Measurements from ENCODE around the gene GIPR. TPM values are rescaled to one million over a fixed set of nuclear protein-coding genes. Genes with fewer than 3 reads are reported as not detected.
A peak's percentile ranks its signal among the peaks of the same experiment; 100 is the strongest.

Gene GIPR
- total RNA-seq, 6 donors from 2014 or later = 2.9 to 17.8 (median 6.0) TPM

DNA sequence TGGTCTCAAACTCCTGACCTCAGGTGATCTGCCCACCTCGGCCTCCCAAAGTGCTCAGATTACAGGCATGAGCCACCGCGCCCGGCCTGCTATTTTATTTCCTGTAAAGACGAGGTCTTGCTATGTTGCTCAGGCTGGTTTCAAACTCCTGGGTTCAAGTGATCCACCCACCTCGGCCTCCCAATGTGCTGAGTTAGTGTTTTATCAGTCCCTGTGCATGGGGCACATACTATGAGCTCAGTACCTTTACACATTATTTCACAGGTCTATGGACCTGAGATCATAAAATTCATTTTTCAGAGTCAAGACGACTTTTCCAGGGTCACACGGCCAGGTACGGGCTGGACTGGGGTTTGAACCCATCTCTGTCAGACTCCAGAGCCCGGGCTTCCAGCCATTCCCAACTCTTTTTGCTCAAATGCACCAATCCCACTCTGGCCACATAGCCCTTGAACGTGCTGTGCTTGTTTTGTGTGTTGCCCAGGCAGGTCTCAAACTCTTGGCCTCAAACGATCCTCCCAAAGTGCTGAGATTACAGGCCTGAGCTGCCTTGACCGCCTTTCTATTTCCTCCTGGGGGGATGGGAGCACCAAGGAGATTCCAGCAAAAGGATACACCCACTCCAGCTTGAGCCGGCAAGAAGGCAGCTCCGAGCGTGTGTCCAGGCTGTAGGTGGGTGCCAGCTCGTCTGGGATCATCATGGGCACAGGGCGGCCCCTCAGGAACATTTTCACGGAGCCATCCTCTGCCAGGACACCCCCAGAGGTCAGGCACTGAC lies 29.9 kb upstream of the GIPR start:
- Histone ChIP-seq H3K4me1 (peaks cover 34 to 48% (median 41%) of the 10 kb centered on the region in 4 donors), H3K27ac (peak overlapping the region in 2 of 4 donors; percentile 81 to 82)
- DNase-seq = peak in 1 of 2 donors; percentile 40

DNA sequence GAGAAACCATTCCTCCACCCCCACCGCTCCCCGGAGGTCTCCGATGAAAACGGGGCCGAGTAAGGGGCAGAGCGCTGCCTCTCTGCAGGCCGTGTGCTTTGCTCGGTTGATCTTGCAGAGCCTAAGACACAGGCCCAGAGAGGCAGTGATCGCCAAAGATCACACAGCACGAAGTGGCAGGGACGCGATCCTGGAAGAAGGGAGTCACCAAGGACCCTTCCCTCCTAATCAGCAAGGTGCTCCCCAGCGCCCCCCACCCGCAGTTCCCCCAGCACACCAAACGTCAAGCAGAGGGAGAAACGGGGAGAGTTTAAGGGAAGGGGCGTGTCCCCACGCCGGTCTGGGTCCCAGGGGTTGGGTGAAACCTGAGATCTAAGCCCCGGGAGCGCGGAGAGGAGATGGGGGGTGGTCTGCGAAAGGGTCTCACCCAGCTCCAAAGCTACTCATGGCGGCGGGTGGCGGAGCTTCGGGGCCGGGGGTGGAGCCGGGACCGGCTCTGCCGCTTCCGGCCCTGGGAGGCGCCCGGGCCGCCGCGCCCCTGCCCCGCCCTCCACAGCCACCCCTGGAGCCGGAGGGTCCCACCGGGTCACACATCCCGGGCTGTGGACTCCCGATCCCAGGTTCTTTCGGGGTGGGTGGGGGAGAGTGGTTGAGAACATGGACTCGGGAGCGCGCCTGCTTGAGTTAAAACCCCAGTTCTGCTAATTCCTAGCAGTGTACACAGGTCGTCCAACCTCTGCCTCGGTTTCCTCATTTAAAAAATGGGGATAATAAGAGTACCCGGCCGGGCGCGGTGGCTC lies 28.9 kb upstream of the GIPR start, which contains the start of gene EML2:
Gene EML2 (minus strand): TSS at position 468 of the 800 bp plus-strand sequence. CDS start 21 bp downstream, at position 447.
- no peaks in the 10 kb centered on the region for H3K36me3 ChIP-seq
- H3K27ac ChIP-seq = peak within 1 kb of the TSS; percentile 25 to 82 (median 65)
- peak in 1 of 2 donors; percentile 33 for TF ChIP-seq POLR2AphosphoS5 (IDR thresholded peaks at IDR 0.05)
- no peak for TF ChIP-seq EP300 (IDR thresholded peaks at IDR 0.05)
- peak in 1 of 4 donors; percentile 36 for TF ChIP-seq POLR2A (IDR thresholded peaks at IDR 0.05)
- TF ChIP-seq, protein P1, sequence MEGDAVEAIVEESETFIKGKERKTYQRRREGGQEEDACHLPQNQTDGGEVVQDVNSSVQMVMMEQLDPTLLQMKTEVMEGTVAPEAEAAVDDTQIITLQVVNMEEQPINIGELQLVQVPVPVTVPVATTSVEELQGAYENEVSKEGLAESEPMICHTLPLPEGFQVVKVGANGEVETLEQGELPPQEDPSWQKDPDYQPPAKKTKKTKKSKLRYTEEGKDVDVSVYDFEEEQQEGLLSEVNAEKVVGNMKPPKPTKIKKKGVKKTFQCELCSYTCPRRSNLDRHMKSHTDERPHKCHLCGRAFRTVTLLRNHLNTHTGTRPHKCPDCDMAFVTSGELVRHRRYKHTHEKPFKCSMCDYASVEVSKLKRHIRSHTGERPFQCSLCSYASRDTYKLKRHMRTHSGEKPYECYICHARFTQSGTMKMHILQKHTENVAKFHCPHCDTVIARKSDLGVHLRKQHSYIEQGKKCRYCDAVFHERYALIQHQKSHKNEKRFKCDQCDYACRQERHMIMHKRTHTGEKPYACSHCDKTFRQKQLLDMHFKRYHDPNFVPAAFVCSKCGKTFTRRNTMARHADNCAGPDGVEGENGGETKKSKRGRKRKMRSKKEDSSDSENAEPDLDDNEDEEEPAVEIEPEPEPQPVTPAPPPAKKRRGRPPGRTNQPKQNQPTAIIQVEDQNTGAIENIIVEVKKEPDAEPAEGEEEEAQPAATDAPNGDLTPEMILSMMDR (IDR thresholded peaks at IDR 0.05) = peak in 1 of 6 experiments; percentile 20
- H3K4me1 ChIP-seq = peaks cover 40 to 54% (median 43%) of the 10 kb centered on the region in 4 donors
- WGBS, 2 donors = 8 to 12% methylated on average over 18 to 30 of the region's 52 CpGs
- DNase-seq (peak; percentile 72 to 91), ATAC-seq (ENCODE audit: low FRiP score in 2 of 2) (peak in 1 of 2 donors; percentile 63)
- H3K4me3 ChIP-seq = peak within 1 kb of the TSS; percentile 67 to 78 (median 72)
- no peaks in the 10 kb centered on the region for H3K27me3 ChIP-seq
- H3K9me3 ChIP-seq = no peaks in the 10 kb centered on the region

More for the DNA sequence above, 29.9 kb upstream of the GIPR start:
- ATAC-seq (ENCODE audit: low FRiP score in 2 of 2) = no peak
- peak overlapping the region in 3 of 4 donors; percentile 67 to 78 (median 69) for H3K4me3 ChIP-seq
- H3K9me3 ChIP-seq = no peaks in the 10 kb centered on the region
- no peaks in the 10 kb centered on the region for H3K36me3 ChIP-seq
- 69 to 79% methylated on average over 16 to 19 of the region's 19 CpGs for WGBS, 2 donors
- TF ChIP-seq, protein P1 (IDR thresholded peaks at IDR 0.05) = no peak
- TF ChIP-seq EP300 (IDR thresholded peaks at IDR 0.05) (no peak), POLR2AphosphoS5 (IDR thresholded peaks at IDR 0.05) (no peak), POLR2A (IDR thresholded peaks at IDR 0.05) (no peak)
- no peaks in the 10 kb centered on the region for H3K27me3 ChIP-seq

GRCh38 chr19:45640849-45641273 lies 27.2 kb upstream of the GIPR start:
- 46 to 61% methylated on average over 17 of the region's 17 CpGs for WGBS, 2 donors

More at GRCh38 chr19:45640849-45641273, 27.2 kb upstream of the GIPR start:
- Histone ChIP-seq H3K4me1 (peaks cover 43 to 65% (median 46%) of the 10 kb centered on the region in 4 donors), H3K27ac (peak overlapping the region in 3 of 4 donors; percentile 84 to 88 (median 85)), H3K36me3 (no peaks in the 10 kb centered on the region), H3K9me3 (no peaks in the 10 kb centered on the region), H3K27me3 (peaks cover 0 to 10% (median 3%) of the 10 kb centered on the region in 4 donors), H3K4me3 (peak overlapping the region in 3 of 4 donors; percentile 39 to 53 (median 45))
- ATAC-seq (ENCODE audit: low FRiP score in 2 of 2) = no peak
- TF ChIP-seq, protein P1 (IDR thresholded peaks at IDR 0.05) = no peak
- TF ChIP-seq POLR2A (IDR thresholded peaks at IDR 0.05) (no peak), EP300 (IDR thresholded peaks at IDR 0.05) (no peak), POLR2AphosphoS5 (IDR thresholded peaks at IDR 0.05) (no peak)
- peak in 1 of 2 donors; percentile 33 for DNase-seq

Data from upper lobe of left lung (tissue), 6 donors.